Liver (tissue), 9 donors: ENCODE measurements around the gene FOXN4. TPM values are rescaled to one million over a fixed set of nuclear protein-coding genes. Genes with fewer than 3 reads are reported as not detected.
"Not testable (repeated sequence)": the region's sequence is repeated elsewhere in the genome, so short reads cannot be mapped to it uniquely, and the experiment has no call there.

ENCODE experiments used
- DNase-seq: peaks from one replicate; pipeline ENCODE4 v3.0.0-alpha.2; 2017; ENCODE audit warnings: low spot score
- H3K27ac ChIP-seq, 2 donors: one replicate each; pipeline ENCODE4 v1.7.0; 2013; ENCODE audit warnings: inconsistent platforms in 2 of 2, low read length in 2 of 2, control low read depth in 1 of 2, low read depth in 1 of 2, mild to moderate bottlenecking in 1 of 2
- H3K27me3 ChIP-seq, 4 donors: one replicate each; pipeline versions ENCODE4 v1.6.1 to v1.7.0; 2013; ENCODE audit warnings: low read length in 3 of 4, inconsistent platforms in 1 of 4, mild to moderate bottlenecking in 1 of 4, moderate library complexity in 1 of 4; ENCODE audit not compliant: control insufficient read depth in 4 of 4, insufficient read depth in 4 of 4
- H3K36me3 ChIP-seq, 4 donors: one replicate each; pipeline versions ENCODE4 v1.6.1 to v1.7.0; 2013; ENCODE audit warnings: low read length in 3 of 4, mild to moderate bottlenecking in 3 of 4, low read depth in 1 of 4, moderate library complexity in 1 of 4; ENCODE audit not compliant: control insufficient read depth in 4 of 4, insufficient read depth in 3 of 4
- H3K4me1 ChIP-seq, 4 donors: one replicate each; pipeline versions ENCODE4 v1.6.1 to v1.7.0; 2013; ENCODE audit warnings: low read length in 3 of 4, mild to moderate bottlenecking in 3 of 4, moderate library complexity in 1 of 4; ENCODE audit not compliant: control insufficient read depth in 4 of 4, insufficient read depth in 4 of 4
- H3K4me3 ChIP-seq, 3 donors: one replicate each; pipeline versions ENCODE4 v1.6.1 to v1.7.0; 2013; ENCODE audit warnings: low read length in 3 of 3, control low read depth in 1 of 3, low read depth in 1 of 3, mild to moderate bottlenecking in 1 of 3
- H3K9ac ChIP-seq, 2 donors: one replicate each; pipeline ENCODE4 v1.7.0; 2013; ENCODE audit warnings: low read length in 2 of 2, mild to moderate bottlenecking in 2 of 2, moderate library complexity in 2 of 2, control low read depth in 1 of 2, low read depth in 1 of 2
- H3K9me3 ChIP-seq, 4 donors: one replicate each; pipeline versions ENCODE4 v1.6.1 to v1.7.0; 2013; ENCODE audit warnings: low read length in 3 of 4; ENCODE audit not compliant: control insufficient read depth in 4 of 4
- EGR1 ChIP-seq, 2 donors: IDR thresholded peaks; 2 replicates each; pipeline ENCODE4 v1.6.1; 2016 to 2018; ENCODE audit warnings: antibody characterized with exemption in 2 of 2, low read depth in 2 of 2
- FOXA2 ChIP-seq: IDR thresholded peaks from 2 replicates; pipeline ENCODE4 v1.6.1; 2016; ENCODE audit warnings: antibody characterized with exemption
- GABPA ChIP-seq, 2 donors: IDR thresholded peaks in 1 of 2; conservative IDR thresholded peaks in 1 of 2; 2 replicates each; pipeline ENCODE4 v1.6.1; 2016; ENCODE audit warnings: antibody characterized with exemption in 2 of 2, mild to moderate bottlenecking in 1 of 2, moderate library complexity in 1 of 2
- HNF4A ChIP-seq, 2 donors: conservative IDR thresholded peaks; 2 replicates each; pipeline ENCODE4 v1.6.1; 2016; ENCODE audit warnings: antibody characterized with exemption in 2 of 2, mild to moderate bottlenecking in 2 of 2
- JUND ChIP-seq, 2 donors: IDR thresholded peaks; 2 replicates each; pipeline ENCODE4 v1.6.1; 2016; ENCODE audit warnings: antibody characterized with exemption in 2 of 2
- NR2F2 ChIP-seq: IDR thresholded peaks from 2 replicates; pipeline ENCODE4 v1.6.1; 2016; ENCODE audit warnings: antibody characterized with exemption
- RXRA ChIP-seq, 2 donors: IDR thresholded peaks; 2 replicates each; pipeline ENCODE4 v1.6.1; 2017 to 2018; ENCODE audit warnings: antibody characterized with exemption in 2 of 2, mild to moderate bottlenecking in 1 of 2
- SP1 ChIP-seq: IDR thresholded peaks from 2 replicates; pipeline ENCODE4 v1.6.1; 2018; ENCODE audit warnings: antibody characterized with exemption, mild to moderate bottlenecking
- YY1 ChIP-seq: IDR thresholded peaks from 2 replicates; pipeline ENCODE4 v1.6.1; 2016; ENCODE audit warnings: antibody characterized with exemption, mild to moderate bottlenecking
- WGBS: extraction: QIAGEN DNeasy Blood & Tissue Kit; methylation state at CpG from one replicate; pipeline ENCODE4 v1.1.7; 2013; 5-methylcytosine and 5-hydroxymethylcytosine counted together
- polyA plus RNA-seq, 2 donors: library from polyadenylated mRNA; stranded (reverse) in 1 of 2; unstranded in 1 of 2; fragments of 200-250 nt in 1 of 2; fragments of >200 nt in 1 of 2; fragmentation: Nextera tagmentation in 1 of 2; extraction: Ambion mirVana in 1 of 2; gene quantifications; one replicate each; pipeline versions ENCODE4 v1.2.1 to v1.2.3, GENCODE V29; 2013 to 2015
- total RNA-seq, 2 donors: library from RNA; depleted of rRNA; stranded (reverse); fragments of >200 nt; gene quantifications; one replicate each; pipeline ENCODE4 v1.2.3, GENCODE V29; 2014
- TF ChIP-seq, protein P1 (sequence below): IDR thresholded peaks from 2 replicates; pipeline ENCODE4 v1.6.1; 2016; ENCODE audit warnings: antibody characterized with exemption, mild to moderate bottlenecking
- TF ChIP-seq, protein P2 (sequence below): fragments of 150-350 bp; IDR thresholded peaks from 2 replicates; pipeline ENCODE4 v1.5.1; 2017; ENCODE audit warnings: improper control_type of control experiment, low read depth, low read length; ENCODE audit not compliant: missing input control
- TF ChIP-seq, protein P3 (sequence below): IDR thresholded peaks from 2 replicates; pipeline ENCODE4 v1.6.1; 2016; ENCODE audit warnings: antibody characterized with exemption
- donor health status: healthy.
- donor health status: healthy.
- donor health status: healthy.
- donor health status: healthy.
- donor health status: healthy.

The FOXN4 gene
- total and polyA plus RNA-seq, 4 donors: not detected

- Histone ChIP-seq H3K9me3 (no peaks in the 10 kb centered on the region), H3K9ac (no peak overlapping the region), H3K4me3 (no peak overlapping the region), H3K27me3 (no peaks in the 10 kb centered on the region), H3K27ac (no peak overlapping the region), H3K36me3 (no peaks in the 10 kb centered on the region), H3K4me1 (no peaks in the 10 kb centered on the region)
- DNase-seq: no peak
- TF ChIP-seq, protein P1, sequence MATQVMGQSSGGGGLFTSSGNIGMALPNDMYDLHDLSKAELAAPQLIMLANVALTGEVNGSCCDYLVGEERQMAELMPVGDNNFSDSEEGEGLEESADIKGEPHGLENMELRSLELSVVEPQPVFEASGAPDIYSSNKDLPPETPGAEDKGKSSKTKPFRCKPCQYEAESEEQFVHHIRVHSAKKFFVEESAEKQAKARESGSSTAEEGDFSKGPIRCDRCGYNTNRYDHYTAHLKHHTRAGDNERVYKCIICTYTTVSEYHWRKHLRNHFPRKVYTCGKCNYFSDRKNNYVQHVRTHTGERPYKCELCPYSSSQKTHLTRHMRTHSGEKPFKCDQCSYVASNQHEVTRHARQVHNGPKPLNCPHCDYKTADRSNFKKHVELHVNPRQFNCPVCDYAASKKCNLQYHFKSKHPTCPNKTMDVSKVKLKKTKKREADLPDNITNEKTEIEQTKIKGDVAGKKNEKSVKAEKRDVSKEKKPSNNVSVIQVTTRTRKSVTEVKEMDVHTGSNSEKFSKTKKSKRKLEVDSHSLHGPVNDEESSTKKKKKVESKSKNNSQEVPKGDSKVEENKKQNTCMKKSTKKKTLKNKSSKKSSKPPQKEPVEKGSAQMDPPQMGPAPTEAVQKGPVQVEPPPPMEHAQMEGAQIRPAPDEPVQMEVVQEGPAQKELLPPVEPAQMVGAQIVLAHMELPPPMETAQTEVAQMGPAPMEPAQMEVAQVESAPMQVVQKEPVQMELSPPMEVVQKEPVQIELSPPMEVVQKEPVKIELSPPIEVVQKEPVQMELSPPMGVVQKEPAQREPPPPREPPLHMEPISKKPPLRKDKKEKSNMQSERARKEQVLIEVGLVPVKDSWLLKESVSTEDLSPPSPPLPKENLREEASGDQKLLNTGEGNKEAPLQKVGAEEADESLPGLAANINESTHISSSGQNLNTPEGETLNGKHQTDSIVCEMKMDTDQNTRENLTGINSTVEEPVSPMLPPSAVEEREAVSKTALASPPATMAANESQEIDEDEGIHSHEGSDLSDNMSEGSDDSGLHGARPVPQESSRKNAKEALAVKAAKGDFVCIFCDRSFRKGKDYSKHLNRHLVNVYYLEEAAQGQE: no peak
- TF ChIP-seq YY1: no peak
- TF ChIP-seq GABPA (IDR thresholded peaks at IDR 0.05 in 1 of 2, conservative IDR thresholded peaks at IDR 0.05 in 1 of 2): no peak
- no peak for TF ChIP-seq JUND (IDR thresholded peaks at IDR 0.05)
- TF ChIP-seq, protein P2, sequence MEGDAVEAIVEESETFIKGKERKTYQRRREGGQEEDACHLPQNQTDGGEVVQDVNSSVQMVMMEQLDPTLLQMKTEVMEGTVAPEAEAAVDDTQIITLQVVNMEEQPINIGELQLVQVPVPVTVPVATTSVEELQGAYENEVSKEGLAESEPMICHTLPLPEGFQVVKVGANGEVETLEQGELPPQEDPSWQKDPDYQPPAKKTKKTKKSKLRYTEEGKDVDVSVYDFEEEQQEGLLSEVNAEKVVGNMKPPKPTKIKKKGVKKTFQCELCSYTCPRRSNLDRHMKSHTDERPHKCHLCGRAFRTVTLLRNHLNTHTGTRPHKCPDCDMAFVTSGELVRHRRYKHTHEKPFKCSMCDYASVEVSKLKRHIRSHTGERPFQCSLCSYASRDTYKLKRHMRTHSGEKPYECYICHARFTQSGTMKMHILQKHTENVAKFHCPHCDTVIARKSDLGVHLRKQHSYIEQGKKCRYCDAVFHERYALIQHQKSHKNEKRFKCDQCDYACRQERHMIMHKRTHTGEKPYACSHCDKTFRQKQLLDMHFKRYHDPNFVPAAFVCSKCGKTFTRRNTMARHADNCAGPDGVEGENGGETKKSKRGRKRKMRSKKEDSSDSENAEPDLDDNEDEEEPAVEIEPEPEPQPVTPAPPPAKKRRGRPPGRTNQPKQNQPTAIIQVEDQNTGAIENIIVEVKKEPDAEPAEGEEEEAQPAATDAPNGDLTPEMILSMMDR: no peak
- TF ChIP-seq FOXA2: no peak
- TF ChIP-seq, protein P3, sequence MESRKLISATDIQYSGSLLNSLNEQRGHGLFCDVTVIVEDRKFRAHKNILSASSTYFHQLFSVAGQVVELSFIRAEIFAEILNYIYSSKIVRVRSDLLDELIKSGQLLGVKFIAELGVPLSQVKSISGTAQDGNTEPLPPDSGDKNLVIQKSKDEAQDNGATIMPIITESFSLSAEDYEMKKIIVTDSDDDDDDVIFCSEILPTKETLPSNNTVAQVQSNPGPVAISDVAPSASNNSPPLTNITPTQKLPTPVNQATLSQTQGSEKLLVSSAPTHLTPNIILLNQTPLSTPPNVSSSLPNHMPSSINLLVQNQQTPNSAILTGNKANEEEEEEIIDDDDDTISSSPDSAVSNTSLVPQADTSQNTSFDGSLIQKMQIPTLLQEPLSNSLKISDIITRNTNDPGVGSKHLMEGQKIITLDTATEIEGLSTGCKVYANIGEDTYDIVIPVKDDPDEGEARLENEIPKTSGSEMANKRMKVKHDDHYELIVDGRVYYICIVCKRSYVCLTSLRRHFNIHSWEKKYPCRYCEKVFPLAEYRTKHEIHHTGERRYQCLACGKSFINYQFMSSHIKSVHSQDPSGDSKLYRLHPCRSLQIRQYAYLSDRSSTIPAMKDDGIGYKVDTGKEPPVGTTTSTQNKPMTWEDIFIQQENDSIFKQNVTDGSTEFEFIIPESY: no peak
- TF ChIP-seq EGR1 (IDR thresholded peaks at IDR 0.05; ENCODE audit: low read depth in 2 of 2): no peak
- no peak for TF ChIP-seq SP1
- no peak for TF ChIP-seq NR2F2
- no peak for TF ChIP-seq HNF4A (conservative IDR thresholded peaks at IDR 0.05)
- no peak for TF ChIP-seq RXRA (IDR thresholded peaks at IDR 0.05)
- WGBS: 87% methylated on average over 3 of the region's 3 CpGs
Observed at GRCh38 chr12:109329003-109329402, 19.9 kb upstream of the FOXN4 start.

DNA sequence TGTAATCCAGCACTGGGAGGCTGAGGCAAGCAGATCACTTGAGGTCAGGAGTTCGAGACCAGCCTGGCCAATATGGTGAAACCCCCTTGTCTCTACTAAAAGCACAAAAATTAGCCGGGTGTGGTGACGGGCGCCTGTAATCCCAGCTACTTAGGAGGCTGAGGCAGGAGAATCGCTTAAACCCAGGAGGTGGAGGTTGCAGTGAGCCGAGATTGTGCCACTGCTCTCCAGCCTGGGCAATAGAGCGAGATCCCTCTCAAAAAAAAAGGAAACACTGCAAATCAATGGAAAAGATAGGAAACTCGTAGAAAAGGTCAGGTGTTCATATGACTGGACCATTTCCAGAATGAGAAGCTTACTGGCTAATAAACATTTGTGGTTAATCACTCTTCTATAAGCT lies 12.2 kb upstream of the FOXN4 start:
- DNase-seq, H3K27ac ChIP-seq, H3K9me3 ChIP-seq, H3K36me3 ChIP-seq, H3K4me3 ChIP-seq, H3K27me3 ChIP-seq, H3K4me1 ChIP-seq, H3K9ac ChIP-seq: not testable (repeated sequence)
- WGBS: 85% methylated on average over 8 of the region's 8 CpGs
